ENCODE measurements around the gene PTTG1IP.
A peak's percentile ranks its signal among the peaks of the same experiment; 100 is the strongest.

The PTTG1IP gene

GRCh38 chr21:44801468-44802395, 71.8 kb downstream of the PTTG1IP start, which contains the start of gene UBE2G2:
Gene UBE2G2, minus strand, starts transcription at chr21:44801820. Its CDS starts 72 bp downstream, at chr21:44801748.
- Histone ChIP-seq H3K27ac (ENCODE audit: low read depth, low read length) (peak within 1 kb of the TSS; percentile 87), H3K4me1 (ENCODE audit: insufficient read depth, low read length) (peaks cover 18% of the 10 kb centered on the region; the same call in 1 of the 2 replicates), H3K36me3 (ENCODE audit: insufficient read depth, low read length) (peaks cover 69% of the 10 kb centered on the region), H3K9me3 (ENCODE audit: insufficient read depth, low read depth, low read length) (no peaks in the 10 kb centered on the region), H3K9ac (ENCODE audit: low read depth, low read length) (peak within 1 kb of the TSS; percentile 91), H3K4me3 (ENCODE audit: low read length) (peak within 1 kb of the TSS; percentile 96), H3K27me3 (ENCODE audit: insufficient read depth, low read length) (no peaks in the 10 kb centered on the region)
- under 1% methylated on average over 97 of the region's 97 CpGs for whole genome bisulfite sequencing

GRCh38 chr21:44800971-44801467, 72.5 kb downstream of the PTTG1IP start:
- Histone ChIP-seq H3K27ac (ENCODE audit: low read depth, low read length) (peak overlapping the region; percentile 87), H3K9me3 (ENCODE audit: insufficient read depth, low read depth, low read length) (no peaks in the 10 kb centered on the region), H3K4me3 (ENCODE audit: low read length) (peak overlapping the region; percentile 96), H3K4me1 (ENCODE audit: insufficient read depth, low read length) (peaks cover 18% of the 10 kb centered on the region; the same call in 1 of the 2 replicates), H3K9ac (ENCODE audit: low read depth, low read length) (peak overlapping the region; percentile 91), H3K36me3 (ENCODE audit: insufficient read depth, low read length) (peaks cover 70% of the 10 kb centered on the region), H3K27me3 (ENCODE audit: insufficient read depth, low read length) (no peaks in the 10 kb centered on the region)
- 3% methylated on average over 17 of the region's 17 CpGs for WGBS

GRCh38 chr21:44800103-44800502, 73.4 kb downstream of the PTTG1IP start:
- Histone ChIP-seq H3K9me3 (ENCODE audit: insufficient read depth, low read depth, low read length) (no peaks in the 10 kb centered on the region), H3K4me1 (ENCODE audit: insufficient read depth, low read length) (peaks cover 18% of the 10 kb centered on the region; the same call in 1 of the 2 replicates), H3K27ac (ENCODE audit: low read depth, low read length) (no peak overlapping the region), H3K27me3 (ENCODE audit: insufficient read depth, low read length) (no peaks in the 10 kb centered on the region), H3K9ac (ENCODE audit: low read depth, low read length) (no peak overlapping the region; the same call in 1 of the 2 replicates), H3K4me3 (ENCODE audit: low read length) (peak overlapping the region; percentile 96), H3K36me3 (ENCODE audit: insufficient read depth, low read length) (peaks cover 66% of the 10 kb centered on the region)
- 69% methylated on average over 10 of the region's 12 CpGs for WGBS

- H3K9me3 ChIP-seq (ENCODE audit: insufficient read depth, low read depth, low read length) = no peaks in the 10 kb centered on the region
- peaks cover 18% of the 10 kb centered on the region; the same call in 1 of the 2 replicates for H3K4me1 ChIP-seq (ENCODE audit: insufficient read depth, low read length)
- peaks cover 61% of the 10 kb centered on the region for H3K36me3 ChIP-seq (ENCODE audit: insufficient read depth, low read length)
- H3K9ac ChIP-seq (ENCODE audit: low read depth, low read length) = no peak overlapping the region; the same call in 1 of the 2 replicates
- WGBS = 100% methylated on average over 1 of the region's 1 CpG
- H3K27ac ChIP-seq (ENCODE audit: low read depth, low read length) = no peak overlapping the region
- H3K4me3 ChIP-seq (ENCODE audit: low read length) = no peak overlapping the region
- H3K27me3 ChIP-seq (ENCODE audit: insufficient read depth, low read length) = no peaks in the 10 kb centered on the region
These were observed 73.8 kb downstream of the PTTG1IP start for GRCh38 chr21:44799646-44800045.
